ENCODE data around the gene MMEL1.

MMEL1 gene

DNA sequence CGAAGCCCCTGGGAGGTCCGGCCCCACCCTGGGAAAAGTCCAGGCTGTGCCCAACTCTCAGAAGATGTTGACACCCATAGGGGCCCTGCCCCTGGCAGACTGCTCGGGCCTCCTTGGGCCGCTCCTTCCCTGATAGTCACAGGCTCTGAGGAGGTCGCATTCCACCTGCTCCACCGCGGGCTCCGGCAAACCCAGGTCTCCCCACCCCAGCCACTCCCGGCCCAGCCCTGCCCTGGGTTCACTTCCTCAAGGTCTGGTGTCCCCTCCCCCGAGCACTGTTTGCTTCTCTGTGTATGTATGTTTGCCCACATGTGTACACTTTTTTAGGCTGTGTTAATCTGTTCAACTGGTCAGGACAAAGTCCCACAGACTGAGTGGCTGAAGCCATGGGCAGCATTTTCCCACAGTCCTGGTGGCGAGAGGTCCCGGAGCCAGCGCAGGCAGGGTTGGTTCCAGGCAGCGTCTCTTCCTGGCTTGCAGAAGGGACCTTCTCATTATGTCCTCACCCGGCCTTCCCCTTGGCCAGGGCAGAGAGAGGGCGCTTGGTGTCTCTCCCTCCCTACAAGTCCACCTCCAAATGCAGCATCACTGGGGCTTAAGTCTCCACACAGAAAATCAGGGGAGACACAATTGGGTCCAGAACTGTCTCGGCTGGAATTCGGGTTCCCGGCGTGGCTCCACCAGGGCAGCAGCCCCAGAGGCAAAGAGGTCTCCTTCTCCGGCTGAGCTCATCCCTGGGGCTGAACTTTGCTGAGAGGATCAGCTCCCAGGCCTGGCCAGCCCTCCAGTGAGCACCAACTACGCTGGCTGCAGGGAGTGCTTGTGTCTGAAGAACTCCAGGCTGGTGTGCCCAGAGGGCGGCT lies 56.8 kb downstream of the MMEL1 start:
- Histone ChIP-seq H3K79me2 (ENCODE audit: insufficient read depth, low read depth) (no peaks in the 10 kb centered on the region), H3K27me3 (ENCODE audit: insufficient read depth, low read depth) (peaks cover 96% of the 10 kb centered on the region), H3K36me3 (ENCODE audit: insufficient read depth) (no peaks in the 10 kb centered on the region), H2AFZ (ENCODE audit: low read depth) (no peak overlapping the region), H3K4me3 (IDR thresholded peaks at IDR 0.05; ENCODE audit: insufficient read depth, low read depth, low read length) (no peak overlapping the region), H3K27ac (no peak overlapping the region), H3K4me2 (no peak overlapping the region), H3K4me1 (ENCODE audit: low read depth, poor library complexity, severe bottlenecking) (no peaks in the 10 kb centered on the region), H3K9ac (no peak overlapping the region), H4K20me1 (ENCODE audit: insufficient read depth) (no peaks in the 10 kb centered on the region)
- TF ChIP-seq CTCF (conservative IDR thresholded peaks at IDR 0.05; ENCODE audit: low read depth, low read length) = no peak

GRCh38 chr1:2574350-2574749 lies 58.5 kb downstream of the MMEL1 start:
- H2AFZ ChIP-seq (ENCODE audit: low read depth) = no peak overlapping the region
- H4K20me1 ChIP-seq (ENCODE audit: insufficient read depth) = no peaks in the 10 kb centered on the region
- peaks cover 95% of the 10 kb centered on the region for H3K27me3 ChIP-seq (ENCODE audit: insufficient read depth, low read depth)
- H3K4me1 ChIP-seq (ENCODE audit: low read depth, poor library complexity, severe bottlenecking) = no peaks in the 10 kb centered on the region
- no peak overlapping the region for H3K9ac ChIP-seq
- no peak for TF ChIP-seq CTCF (conservative IDR thresholded peaks at IDR 0.05; ENCODE audit: low read depth, low read length)
- H3K4me3 ChIP-seq (IDR thresholded peaks at IDR 0.05; ENCODE audit: insufficient read depth, low read depth, low read length) = no peak overlapping the region
- no peak overlapping the region for H3K27ac ChIP-seq
- H3K36me3 ChIP-seq (ENCODE audit: insufficient read depth) = no peaks in the 10 kb centered on the region
- no peaks in the 10 kb centered on the region for H3K79me2 ChIP-seq (ENCODE audit: insufficient read depth, low read depth)
- no peak overlapping the region for H3K4me2 ChIP-seq

- Histone ChIP-seq H3K36me3 (ENCODE audit: insufficient read depth) (no peaks in the 10 kb centered on the region), H3K4me1 (ENCODE audit: low read depth, poor library complexity, severe bottlenecking) (no peaks in the 10 kb centered on the region), H3K79me2 (ENCODE audit: insufficient read depth, low read depth) (no peaks in the 10 kb centered on the region), H2AFZ (ENCODE audit: low read depth) (no peak overlapping the region), H3K4me2 (no peak overlapping the region), H3K9ac (no peak overlapping the region), H4K20me1 (ENCODE audit: insufficient read depth) (no peaks in the 10 kb centered on the region), H3K27ac (no peak overlapping the region), H3K4me3 (IDR thresholded peaks at IDR 0.05; ENCODE audit: insufficient read depth, low read depth, low read length) (no peak overlapping the region), H3K27me3 (ENCODE audit: insufficient read depth, low read depth) (peaks cover 90% of the 10 kb centered on the region)
- no peak for TF ChIP-seq CTCF (conservative IDR thresholded peaks at IDR 0.05; ENCODE audit: low read depth, low read length)
These were observed 59.4 kb downstream of the MMEL1 start for GRCh38 chr1:2573250-2573920.

- H3K4me2 ChIP-seq = no peak overlapping the region
- peaks cover 85% of the 10 kb centered on the region for H3K27me3 ChIP-seq (ENCODE audit: insufficient read depth, low read depth)
- H3K4me1 ChIP-seq (ENCODE audit: low read depth, poor library complexity, severe bottlenecking) = no peaks in the 10 kb centered on the region
- no peak for TF ChIP-seq CTCF (conservative IDR thresholded peaks at IDR 0.05; ENCODE audit: low read depth, low read length)
- no peaks in the 10 kb centered on the region for H4K20me1 ChIP-seq (ENCODE audit: insufficient read depth)
- no peak overlapping the region for H3K4me3 ChIP-seq (IDR thresholded peaks at IDR 0.05; ENCODE audit: insufficient read depth, low read depth, low read length)
- no peak overlapping the region for H2AFZ ChIP-seq (ENCODE audit: low read depth)
- no peak overlapping the region for H3K27ac ChIP-seq
- H3K79me2 ChIP-seq (ENCODE audit: insufficient read depth, low read depth) = no peaks in the 10 kb centered on the region
- H3K36me3 ChIP-seq (ENCODE audit: insufficient read depth) = no peaks in the 10 kb centered on the region
- H3K9ac ChIP-seq = no peak overlapping the region
These were observed 61.5 kb downstream of the MMEL1 start for GRCh38 chr1:2571348-2571747.
